GM23338 (cell line): Measurements from ENCODE around the gene PTTG1IP. TPM values are rescaled to one million over a fixed set of nuclear protein-coding genes. Genes with fewer than 3 reads are reported as not detected.

Source experiments
- ATAC-seq: fragments of 200-7000 bp; cut with Tn5 transposase; 3 replicates; pipeline ENCODE4 v1.9.1; 2020
- DNase-seq: peaks from one replicate; pipeline ENCODE4 v3.0.0-alpha.2; 2015; ENCODE audit warnings: low spot score
- H2AFZ ChIP-seq: fragments of 200-600 bp; sonication (generic); 2 replicates; pipeline ENCODE4 v1.8.0; 2016; ENCODE audit warnings: antibody characterized with exemption, mild to moderate bottlenecking, moderate library complexity
- H3F3A ChIP-seq: fragments of 200-600 bp; sonication (generic); replicated peaks from 2 replicates; pipeline ENCODE4 v1.8.0; 2017; ENCODE audit warnings: antibody characterized with exemption, mixed run types, low read depth
- H3K27ac ChIP-seq: fragments of 200-600 bp; sonication (generic); 2 replicates; pipeline ENCODE4 v1.6.1; 2016; ENCODE audit warnings: low read depth
- H3K27me3 ChIP-seq: fragments of 200-600 bp; sonication (generic); 2 replicates; pipeline ENCODE4 v1.8.0; 2016; ENCODE audit warnings: mild to moderate bottlenecking, mixed run types, moderate library complexity; ENCODE audit not compliant: insufficient read depth
- H3K36me3 ChIP-seq: fragments of 200-600 bp; sonication (generic); 2 replicates; pipeline ENCODE4 v1.8.0; 2016; ENCODE audit warnings: mild to moderate bottlenecking; ENCODE audit not compliant: insufficient read depth
- H3K4me1 ChIP-seq: fragments of 200-600 bp; sonication (generic); 2 replicates; pipeline ENCODE4 v1.8.0; 2016; ENCODE audit warnings: mild to moderate bottlenecking, moderate library complexity; ENCODE audit not compliant: insufficient read depth
- H3K4me2 ChIP-seq: fragments of 200-600 bp; sonication (generic); 2 replicates; pipeline ENCODE4 v1.7.1; 2017; ENCODE audit warnings: mixed run types
- H3K4me3 ChIP-seq: fragments of 200-600 bp; sonication (generic); 2 replicates; pipeline ENCODE4 v1.6.1; 2016; ENCODE audit warnings: mixed run types
- H3K79me2 ChIP-seq: fragments of 200-600 bp; sonication (generic); replicated peaks from 2 replicates; pipeline ENCODE4 v1.8.0; 2017; ENCODE audit warnings: mild to moderate bottlenecking; ENCODE audit not compliant: insufficient read depth
- H3K9me2 ChIP-seq: fragments of 200-600 bp; sonication (generic); 2 replicates; pipeline ENCODE4 v1.8.0; 2017; ENCODE audit not compliant: insufficient read depth
- H4K20me1 ChIP-seq: fragments of 200-600 bp; sonication (generic); replicated peaks from 2 replicates; pipeline ENCODE4 v1.8.0; 2017; ENCODE audit warnings: mild to moderate bottlenecking; ENCODE audit not compliant: insufficient read depth
- H3K27ac Mint-ChIP-seq: 2 replicates; pipeline ENCODE4 v1.8.0; 2020; ENCODE audit warnings: inconsistent platforms, mild to moderate bottlenecking, moderate library complexity, mixed read lengths
- H3K27me3 Mint-ChIP-seq: 3 replicates; pipeline ENCODE4 v1.8.0; 2022; ENCODE audit warnings: low read depth, mild to moderate bottlenecking, moderate library complexity, mixed read lengths, inconsistent platforms; ENCODE audit not compliant: insufficient read depth, poor library complexity
- H3K36me3 Mint-ChIP-seq: 3 replicates; pipeline ENCODE4 v1.8.0; 2021; ENCODE audit warnings: low read depth, mild to moderate bottlenecking, inconsistent platforms, moderate library complexity, mixed read lengths
- H3K4me1 Mint-ChIP-seq: 3 replicates; pipeline ENCODE4 v1.8.0; 2020; ENCODE audit warnings: mild to moderate bottlenecking, inconsistent platforms, mixed read lengths
- H3K4me3 Mint-ChIP-seq: 3 replicates; pipeline ENCODE4 v1.8.0; 2021; ENCODE audit warnings: moderate library complexity, mild to moderate bottlenecking, inconsistent platforms, mixed read lengths
- H3K9me3 Mint-ChIP-seq: 3 replicates; pipeline ENCODE4 v1.8.0; 2020; ENCODE audit warnings: moderate library complexity, mild to moderate bottlenecking, inconsistent platforms, mixed read lengths
- EZH2 ChIP-seq: fragments of 200-600 bp; sonication (generic); IDR thresholded peaks from one replicate; pipeline ENCODE4 v1.8.0; 2017; ENCODE audit warnings: antibody characterized with exemption, mild to moderate bottlenecking, low read depth; ENCODE audit not compliant: unreplicated experiment
- EZH2phosphoT487 ChIP-seq: fragments of 200-600 bp; sonication (generic); IDR thresholded peaks from one replicate; pipeline ENCODE4 v1.8.1; 2018; ENCODE audit warnings: antibody characterized with exemption; ENCODE audit not compliant: unreplicated experiment
- STAT1 ChIP-seq: IDR thresholded peaks from one replicate; pipeline ENCODE4 v1.6.1; 2016; ENCODE audit warnings: antibody characterized with exemption; ENCODE audit not compliant: unreplicated experiment
- ZNF331 ChIP-seq: fragments of 250-450 bp; sonication (Bioruptor Pico); IDR thresholded peaks from 2 replicates; pipeline ENCODE4 v1.5.0; 2020; ENCODE audit warnings: low read depth, mild to moderate bottlenecking, moderate library complexity
- polyA plus RNA-seq: library from polyadenylated mRNA; unstranded; fragments of >200 nt; fragmentation: Nextera tagmentation; extraction: Ambion mirVana; gene quantifications from 2 replicates; pipeline ENCODE4 v1.2.1, GENCODE V29; 2016
- total RNA-seq: library from RNA; depleted of rRNA; stranded (reverse); fragments of >200 nt; shearing (Covaris generic); gene quantifications from 2 replicates; pipeline ENCODE4 v1.2.3, GENCODE V29; 2014
- TF ChIP-seq, protein P1 (sequence below), 2 experiments: fragments of 200-600 bp in 1 of 2; sonication (generic) in 1 of 2; conservative IDR thresholded peaks; 2 replicates each; pipeline versions ENCODE4 v1.5.1 to v1.6.1; 2016 to 2017; ENCODE audit warnings: antibody characterized with exemption in 2 of 2, low read depth in 2 of 2, mild to moderate bottlenecking in 2 of 2, moderate library complexity in 1 of 2
- TF ChIP-seq, protein P2 (sequence below): IDR thresholded peaks from one replicate; pipeline ENCODE4 v1.6.1; 2018; ENCODE audit warnings: antibody characterized with exemption; ENCODE audit not compliant: unreplicated experiment
- TF ChIP-seq, protein P3 (sequence below): IDR thresholded peaks from 2 replicates; pipeline ENCODE4 v1.6.1; 2016; ENCODE audit warnings: antibody characterized with exemption

The PTTG1IP gene
- total and polyA plus RNA-seq, 2 experiments from 2014 or later = 99.9 to 172 TPM

DNA sequence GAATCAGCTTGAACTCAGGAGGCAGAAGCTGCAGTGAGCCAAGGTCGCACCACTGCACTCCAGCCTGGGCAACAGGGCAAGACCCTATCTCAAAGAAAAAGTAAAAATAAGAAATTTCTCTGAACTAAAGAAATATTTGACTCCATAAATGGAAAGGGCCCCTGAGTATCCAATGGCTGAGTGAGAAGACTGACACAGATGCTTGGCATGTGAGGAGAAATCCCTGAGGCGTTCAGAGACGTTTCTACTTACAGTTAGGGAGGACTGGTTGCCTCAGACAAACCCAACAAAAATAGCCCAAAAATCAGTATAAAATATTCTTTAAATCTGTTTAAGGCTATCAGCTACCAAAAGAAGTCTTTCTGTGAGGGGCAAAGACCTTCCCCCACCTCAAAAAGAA lies 52.6 kb downstream of the PTTG1IP start:
- Mint-ChIP-seq H3K4me3 (no peak overlapping the region), H3K9me3 (peaks cover 56% of the 10 kb centered on the region), H3K27ac (no peak overlapping the region), H3K4me1 (peaks cover 5% of the 10 kb centered on the region), H3K36me3 (peaks cover 35% of the 10 kb centered on the region), H3K27me3 (peaks cover 24% of the 10 kb centered on the region)
- Histone ChIP-seq H3K27me3 (0 out of 2 replicates have a peak, but pooled peaks cover 8% of the 10 kb centered on the region), H3K9me2 (no peaks in the 10 kb centered on the region), H4K20me1 (peaks cover 8% of the 10 kb centered on the region), H3K4me2 (no peak overlapping the region), H3K4me3 (no peak overlapping the region), H3K4me1 (0 out of 2 replicates have a peak, but pooled peaks cover 4% of the 10 kb centered on the region), H3K27ac (no peak overlapping the region), H3K79me2 (peaks cover 9% of the 10 kb centered on the region), H3K36me3 (0 out of 2 replicates have a peak, but pooled peaks cover 9% of the 10 kb centered on the region), H3F3A (no peaks in the 10 kb centered on the region), H2AFZ (no peak overlapping the region)
- DNase-seq (no peak), ATAC-seq (no peak)
- TF ChIP-seq STAT1 (no peak), ZNF331 (CRISPR knock-in tag) (no peak), EZH2phosphoT487 (no peak)

DNA sequence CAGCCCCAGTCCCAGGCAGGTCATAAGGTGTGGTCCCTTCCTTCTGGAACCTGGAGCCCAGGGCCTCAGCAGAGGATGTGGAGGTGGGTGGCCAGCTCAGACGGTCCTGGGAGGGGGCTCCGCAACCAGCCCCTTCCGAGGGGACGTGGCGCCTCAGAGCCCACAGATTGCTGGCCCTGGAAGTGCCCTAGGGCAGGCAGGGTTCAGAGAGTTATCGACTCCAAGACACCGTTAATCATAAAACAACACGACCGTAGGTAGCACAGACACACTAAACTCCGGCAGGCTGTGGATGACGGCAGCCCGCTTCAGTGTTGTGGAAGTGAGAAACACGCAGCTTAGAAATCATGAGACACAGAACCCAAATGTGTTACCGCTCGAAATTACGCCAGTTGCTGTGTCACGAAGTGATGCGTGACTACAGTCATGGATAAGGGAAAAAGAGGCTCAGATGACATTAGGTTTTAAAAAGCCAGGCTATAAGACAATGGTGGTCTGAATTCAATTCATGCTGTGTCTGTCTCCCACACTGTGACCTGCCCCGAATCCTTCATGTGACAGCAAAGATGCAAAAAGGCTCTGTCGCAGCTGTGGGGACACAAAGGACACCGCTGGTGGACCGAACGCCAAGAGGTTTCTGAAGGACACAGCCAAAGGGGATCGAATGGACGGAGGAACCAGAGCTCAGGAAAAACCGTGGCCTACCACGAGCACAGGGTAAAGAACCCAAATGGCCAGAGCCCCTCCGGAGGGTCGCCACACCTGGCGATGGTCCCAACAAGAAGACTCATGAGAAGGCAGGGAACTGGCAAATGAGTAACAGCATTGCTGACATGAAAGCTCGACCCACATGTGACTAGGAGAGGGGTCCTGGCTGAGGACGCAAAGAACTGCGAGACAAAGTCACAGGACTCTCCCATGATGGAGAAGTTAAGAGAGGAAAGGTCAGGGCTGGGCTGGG lies 53.9 kb downstream of the PTTG1IP start:
- Mint-ChIP-seq H3K4me3 (peak overlapping the region; percentile 48; the same call in 2 of the 3 replicates), H3K9me3 (peaks cover 52% of the 10 kb centered on the region), H3K27me3 (peaks cover 24% of the 10 kb centered on the region), H3K27ac (no peak overlapping the region), H3K36me3 (peaks cover 35% of the 10 kb centered on the region), H3K4me1 (peaks cover 10% of the 10 kb centered on the region)
- DNase-seq (no peak), ATAC-seq (no peak)
- H3K27ac ChIP-seq = no peak overlapping the region
- 0 out of 2 replicates have a peak, but pooled peaks cover 9% of the 10 kb centered on the region for H3K36me3 ChIP-seq
- H3K79me2 ChIP-seq = peaks cover 21% of the 10 kb centered on the region
- no peak overlapping the region for H3K4me3 ChIP-seq
- 0 out of 2 replicates have a peak, but pooled peaks cover 4% of the 10 kb centered on the region for H3K4me1 ChIP-seq
- H3K4me2 ChIP-seq = no peak overlapping the region
- H3K27me3 ChIP-seq = 0 out of 2 replicates have a peak, but pooled peaks cover 8% of the 10 kb centered on the region
- H4K20me1 ChIP-seq = peaks cover 10% of the 10 kb centered on the region
- H2AFZ ChIP-seq = no peak overlapping the region
- H3F3A ChIP-seq = no peaks in the 10 kb centered on the region
- H3K9me2 ChIP-seq = no peaks in the 10 kb centered on the region
- TF ChIP-seq EZH2 (no peak), EZH2phosphoT487 (no peak)
- TF ChIP-seq, protein P1, sequence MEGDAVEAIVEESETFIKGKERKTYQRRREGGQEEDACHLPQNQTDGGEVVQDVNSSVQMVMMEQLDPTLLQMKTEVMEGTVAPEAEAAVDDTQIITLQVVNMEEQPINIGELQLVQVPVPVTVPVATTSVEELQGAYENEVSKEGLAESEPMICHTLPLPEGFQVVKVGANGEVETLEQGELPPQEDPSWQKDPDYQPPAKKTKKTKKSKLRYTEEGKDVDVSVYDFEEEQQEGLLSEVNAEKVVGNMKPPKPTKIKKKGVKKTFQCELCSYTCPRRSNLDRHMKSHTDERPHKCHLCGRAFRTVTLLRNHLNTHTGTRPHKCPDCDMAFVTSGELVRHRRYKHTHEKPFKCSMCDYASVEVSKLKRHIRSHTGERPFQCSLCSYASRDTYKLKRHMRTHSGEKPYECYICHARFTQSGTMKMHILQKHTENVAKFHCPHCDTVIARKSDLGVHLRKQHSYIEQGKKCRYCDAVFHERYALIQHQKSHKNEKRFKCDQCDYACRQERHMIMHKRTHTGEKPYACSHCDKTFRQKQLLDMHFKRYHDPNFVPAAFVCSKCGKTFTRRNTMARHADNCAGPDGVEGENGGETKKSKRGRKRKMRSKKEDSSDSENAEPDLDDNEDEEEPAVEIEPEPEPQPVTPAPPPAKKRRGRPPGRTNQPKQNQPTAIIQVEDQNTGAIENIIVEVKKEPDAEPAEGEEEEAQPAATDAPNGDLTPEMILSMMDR (conservative IDR thresholded peaks at IDR 0.05; ENCODE audit: low read depth in 2 of 2) = no peak
- TF ChIP-seq, protein P2, sequence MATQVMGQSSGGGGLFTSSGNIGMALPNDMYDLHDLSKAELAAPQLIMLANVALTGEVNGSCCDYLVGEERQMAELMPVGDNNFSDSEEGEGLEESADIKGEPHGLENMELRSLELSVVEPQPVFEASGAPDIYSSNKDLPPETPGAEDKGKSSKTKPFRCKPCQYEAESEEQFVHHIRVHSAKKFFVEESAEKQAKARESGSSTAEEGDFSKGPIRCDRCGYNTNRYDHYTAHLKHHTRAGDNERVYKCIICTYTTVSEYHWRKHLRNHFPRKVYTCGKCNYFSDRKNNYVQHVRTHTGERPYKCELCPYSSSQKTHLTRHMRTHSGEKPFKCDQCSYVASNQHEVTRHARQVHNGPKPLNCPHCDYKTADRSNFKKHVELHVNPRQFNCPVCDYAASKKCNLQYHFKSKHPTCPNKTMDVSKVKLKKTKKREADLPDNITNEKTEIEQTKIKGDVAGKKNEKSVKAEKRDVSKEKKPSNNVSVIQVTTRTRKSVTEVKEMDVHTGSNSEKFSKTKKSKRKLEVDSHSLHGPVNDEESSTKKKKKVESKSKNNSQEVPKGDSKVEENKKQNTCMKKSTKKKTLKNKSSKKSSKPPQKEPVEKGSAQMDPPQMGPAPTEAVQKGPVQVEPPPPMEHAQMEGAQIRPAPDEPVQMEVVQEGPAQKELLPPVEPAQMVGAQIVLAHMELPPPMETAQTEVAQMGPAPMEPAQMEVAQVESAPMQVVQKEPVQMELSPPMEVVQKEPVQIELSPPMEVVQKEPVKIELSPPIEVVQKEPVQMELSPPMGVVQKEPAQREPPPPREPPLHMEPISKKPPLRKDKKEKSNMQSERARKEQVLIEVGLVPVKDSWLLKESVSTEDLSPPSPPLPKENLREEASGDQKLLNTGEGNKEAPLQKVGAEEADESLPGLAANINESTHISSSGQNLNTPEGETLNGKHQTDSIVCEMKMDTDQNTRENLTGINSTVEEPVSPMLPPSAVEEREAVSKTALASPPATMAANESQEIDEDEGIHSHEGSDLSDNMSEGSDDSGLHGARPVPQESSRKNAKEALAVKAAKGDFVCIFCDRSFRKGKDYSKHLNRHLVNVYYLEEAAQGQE = no peak
- TF ChIP-seq, protein P3, sequence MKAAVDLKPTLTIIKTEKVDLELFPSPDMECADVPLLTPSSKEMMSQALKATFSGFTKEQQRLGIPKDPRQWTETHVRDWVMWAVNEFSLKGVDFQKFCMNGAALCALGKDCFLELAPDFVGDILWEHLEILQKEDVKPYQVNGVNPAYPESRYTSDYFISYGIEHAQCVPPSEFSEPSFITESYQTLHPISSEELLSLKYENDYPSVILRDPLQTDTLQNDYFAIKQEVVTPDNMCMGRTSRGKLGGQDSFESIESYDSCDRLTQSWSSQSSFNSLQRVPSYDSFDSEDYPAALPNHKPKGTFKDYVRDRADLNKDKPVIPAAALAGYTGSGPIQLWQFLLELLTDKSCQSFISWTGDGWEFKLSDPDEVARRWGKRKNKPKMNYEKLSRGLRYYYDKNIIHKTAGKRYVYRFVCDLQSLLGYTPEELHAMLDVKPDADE = no peak
